AG10803 (cell line): Measurements from ENCODE around the gene MAP9.
"Not testable (repeated sequence)": the region's sequence is repeated elsewhere in the genome, so short reads cannot be mapped to it uniquely, and the experiment has no call there.

Experiments
- DNase-seq: peaks from one replicate; pipeline ENCODE4 v3.0.0; 2010; ENCODE audit warnings: low read depth
- H3K4me3 ChIP-seq: 2 replicates; pipeline ENCODE4 v1.5.1; 2011; ENCODE audit warnings: mild to moderate bottlenecking, low read length, control low read depth
- TF ChIP-seq, protein P1 (sequence below): conservative IDR thresholded peaks from 2 replicates; pipeline ENCODE4 v1.5.1; 2011; ENCODE audit warnings: mild to moderate bottlenecking, low read length, control low read depth, inconsistent platforms

MAP9 gene

DNA sequence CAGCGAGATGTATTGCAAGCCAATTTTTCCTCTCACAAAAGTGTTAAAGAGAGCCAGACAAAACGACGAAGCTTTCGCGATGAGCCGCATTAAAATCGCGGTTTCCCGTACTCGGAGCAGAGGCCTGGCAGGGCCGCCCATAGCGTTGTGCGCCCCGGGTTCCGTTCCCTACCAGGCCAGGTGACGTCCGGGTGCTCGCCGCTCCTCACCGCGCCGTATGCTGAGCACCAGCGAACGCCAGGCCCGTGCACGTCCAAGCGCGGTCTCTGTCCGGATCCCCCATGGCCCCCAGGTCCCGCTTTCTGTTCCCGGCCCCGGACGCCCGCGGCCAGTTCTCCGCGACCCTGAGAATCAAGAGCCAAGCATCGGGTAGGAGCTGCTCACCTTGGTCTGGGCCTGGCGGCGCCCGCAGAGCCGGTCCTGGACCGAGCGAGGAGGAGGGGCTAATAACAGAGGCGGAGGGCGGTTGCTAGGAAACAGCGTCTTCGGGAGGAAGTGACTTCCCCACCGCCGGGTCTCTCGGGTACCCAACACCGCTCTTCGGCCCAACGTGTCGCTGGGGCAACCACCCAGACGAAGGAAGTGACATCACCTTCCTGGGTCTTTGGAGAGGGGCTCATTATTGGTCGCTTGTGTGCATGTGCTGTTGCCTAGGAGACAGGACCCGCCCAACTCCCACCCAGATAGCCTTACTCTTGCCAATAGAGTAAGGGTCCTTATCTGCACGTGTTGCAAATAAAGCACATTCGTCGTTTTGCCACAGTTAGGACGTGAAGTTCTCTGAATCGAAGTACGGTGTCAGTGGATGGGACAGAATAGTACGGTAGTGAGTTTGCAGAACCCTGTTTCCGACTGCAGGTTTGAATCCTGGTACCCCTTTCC, at the start of gene MAP9:
TSS of gene MAP9 (minus strand) at position 579 of the 882 bp plus-strand sequence. CDS start 1,115 bp downstream, outside the sequence.
- TF ChIP-seq, protein P1, sequence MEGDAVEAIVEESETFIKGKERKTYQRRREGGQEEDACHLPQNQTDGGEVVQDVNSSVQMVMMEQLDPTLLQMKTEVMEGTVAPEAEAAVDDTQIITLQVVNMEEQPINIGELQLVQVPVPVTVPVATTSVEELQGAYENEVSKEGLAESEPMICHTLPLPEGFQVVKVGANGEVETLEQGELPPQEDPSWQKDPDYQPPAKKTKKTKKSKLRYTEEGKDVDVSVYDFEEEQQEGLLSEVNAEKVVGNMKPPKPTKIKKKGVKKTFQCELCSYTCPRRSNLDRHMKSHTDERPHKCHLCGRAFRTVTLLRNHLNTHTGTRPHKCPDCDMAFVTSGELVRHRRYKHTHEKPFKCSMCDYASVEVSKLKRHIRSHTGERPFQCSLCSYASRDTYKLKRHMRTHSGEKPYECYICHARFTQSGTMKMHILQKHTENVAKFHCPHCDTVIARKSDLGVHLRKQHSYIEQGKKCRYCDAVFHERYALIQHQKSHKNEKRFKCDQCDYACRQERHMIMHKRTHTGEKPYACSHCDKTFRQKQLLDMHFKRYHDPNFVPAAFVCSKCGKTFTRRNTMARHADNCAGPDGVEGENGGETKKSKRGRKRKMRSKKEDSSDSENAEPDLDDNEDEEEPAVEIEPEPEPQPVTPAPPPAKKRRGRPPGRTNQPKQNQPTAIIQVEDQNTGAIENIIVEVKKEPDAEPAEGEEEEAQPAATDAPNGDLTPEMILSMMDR: no peak
- DNase-seq: peak; percentile 89
- peak within 1 kb of the TSS; percentile 78 for H3K4me3 ChIP-seq

DNA sequence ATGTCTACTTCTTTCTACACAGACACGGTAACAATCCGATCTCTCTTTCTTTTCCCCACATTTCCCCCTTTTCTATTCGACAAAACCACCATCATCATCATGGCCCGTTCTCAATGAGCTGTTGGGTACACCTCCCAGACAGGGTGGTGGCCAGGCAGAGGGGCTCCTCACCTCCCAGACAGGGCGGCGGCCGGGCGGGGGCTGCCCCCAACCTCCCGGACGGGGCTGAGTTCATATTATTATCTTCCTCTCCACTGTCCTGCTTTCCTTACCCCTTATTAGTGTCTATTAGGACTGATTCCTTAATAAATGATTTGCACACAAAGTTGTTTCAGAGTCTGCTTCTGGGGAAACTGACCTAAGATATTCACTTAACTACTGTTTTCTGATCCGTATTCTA, 48.0 kb upstream of the MAP9 start:
- not testable (repeated sequence) for DNase-seq

DNA sequence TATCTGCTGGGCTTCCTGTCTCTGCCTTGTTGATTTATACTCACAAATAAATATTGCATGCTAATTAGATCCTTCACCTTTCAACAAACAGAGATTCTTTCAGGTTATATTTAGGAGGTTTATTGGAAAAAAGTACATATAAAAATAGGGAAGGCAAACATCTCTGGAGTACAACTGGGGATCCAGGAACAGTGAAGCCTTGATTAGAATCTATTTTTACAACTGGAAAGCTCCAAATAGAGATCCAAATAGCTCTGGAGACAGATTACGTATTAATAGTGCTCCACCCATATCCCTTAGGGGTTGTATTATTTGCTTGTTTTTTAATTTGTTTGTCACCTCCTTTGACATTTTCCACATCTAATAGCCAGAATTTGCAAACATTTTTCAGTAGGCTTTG, 46.9 kb upstream of the MAP9 start:
- TF ChIP-seq, protein P1: no peak
- no peak for DNase-seq
- H3K4me3 ChIP-seq: no peak overlapping the region

More for the DNA sequence above, 48.0 kb upstream of the MAP9 start:
- H3K4me3 ChIP-seq: not testable (repeated sequence)

DNA sequence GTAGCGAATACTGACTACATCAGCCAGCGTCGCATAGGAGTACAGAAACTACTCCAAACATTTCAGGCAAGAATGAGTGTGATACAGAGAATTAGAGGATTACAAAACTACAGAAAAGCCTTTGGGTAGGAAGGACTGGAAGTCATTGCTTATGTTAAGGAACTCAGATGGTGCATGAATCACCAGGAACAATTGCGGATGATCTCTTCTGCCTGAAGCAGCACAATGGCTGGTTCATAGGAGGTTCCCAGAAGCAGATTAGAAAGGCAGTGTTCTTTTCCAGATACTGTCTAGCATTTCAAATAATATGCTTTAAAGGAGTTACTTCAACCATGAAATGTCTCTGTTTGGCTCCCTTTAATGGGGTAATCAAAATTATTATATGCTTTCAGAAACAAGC, 42.5 kb upstream of the MAP9 start:
- peak; percentile 27 for DNase-seq
- H3K4me3 ChIP-seq: no peak overlapping the region
- TF ChIP-seq, protein P1: no peak

DNA sequence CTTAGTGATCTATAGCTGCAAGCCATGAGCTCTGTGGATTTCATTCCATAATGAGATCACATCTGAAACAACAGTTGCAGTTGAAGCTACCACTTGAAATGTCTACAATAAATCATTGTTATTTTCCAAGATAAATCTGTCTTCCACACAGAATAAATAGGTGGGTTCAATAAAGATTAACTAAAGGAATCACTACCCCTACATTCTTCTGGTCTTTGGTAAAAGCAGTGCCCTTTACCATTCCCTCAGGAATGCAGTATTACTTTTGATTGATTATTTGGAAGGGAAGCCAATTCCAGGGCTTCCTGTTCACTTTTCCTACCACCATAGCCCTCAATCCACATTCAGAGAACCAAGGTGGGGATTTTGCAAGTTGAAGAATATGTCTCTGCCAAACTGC, 38.9 kb upstream of the MAP9 start:
- no peak overlapping the region for H3K4me3 ChIP-seq
- TF ChIP-seq, protein P1: no peak
- no peak for DNase-seq

DNA sequence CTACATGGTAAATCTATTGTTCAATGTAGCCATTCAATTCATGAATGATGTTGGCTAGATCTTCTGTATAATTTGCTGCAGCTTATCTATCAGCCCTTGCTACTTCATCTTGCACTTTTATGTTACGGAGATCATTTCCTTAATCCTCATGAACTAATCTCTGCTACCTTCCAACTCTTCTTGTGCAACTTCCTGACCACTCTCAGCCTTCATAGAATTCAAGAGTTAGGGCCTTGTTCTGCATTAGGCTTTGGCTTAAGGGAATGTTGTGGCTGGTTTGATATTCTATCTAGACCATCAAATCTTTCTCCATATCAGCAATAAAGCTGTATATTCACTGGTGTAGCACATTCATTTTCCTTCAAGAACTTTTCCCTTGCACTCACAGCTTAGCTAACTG, 36.7 kb upstream of the MAP9 start:
- no peak for DNase-seq
- TF ChIP-seq, protein P1: no peak
- no peak overlapping the region for H3K4me3 ChIP-seq

DNA sequence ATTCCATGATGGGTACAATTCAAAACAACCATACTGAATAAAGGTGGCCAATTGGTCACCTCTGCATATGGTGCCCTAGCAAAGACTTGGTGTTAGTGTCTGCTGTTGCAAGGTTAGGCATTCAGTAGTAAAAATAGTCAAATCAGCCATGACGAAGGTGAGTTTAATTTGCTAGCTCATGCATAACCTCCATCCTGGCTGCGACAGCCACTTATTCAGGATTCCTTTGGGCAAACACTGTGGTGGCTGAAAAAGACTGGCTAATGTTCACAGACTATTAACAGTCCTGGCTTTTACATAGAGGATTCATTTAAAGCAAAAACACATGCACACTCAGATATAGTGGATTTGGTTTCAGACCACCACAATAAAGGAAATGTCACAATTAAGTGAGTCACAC, 34.8 kb upstream of the MAP9 start:
- TF ChIP-seq, protein P1: no peak
- DNase-seq: no peak
- H3K4me3 ChIP-seq: no peak overlapping the region
